Measurements from ENCODE around the gene TRIM54.

- TF ChIP-seq SAP30 (IDR thresholded peaks at IDR 0.05; ENCODE audit: insufficient read depth, insufficient replicate concordance, low read length) (no peak), CREB1 (IDR thresholded peaks at IDR 0.05) (no peak), RAD21 (IDR thresholded peaks at IDR 0.05 in 1 of 2, conservative IDR thresholded peaks at IDR 0.05 in 1 of 2; ENCODE audit: low read depth in 2 of 2, low read length in 2 of 2) (no peak), POLR2A (IDR thresholded peaks at IDR 0.05; ENCODE audit: control extremely low read depth in 1 of 2, low read depth in 2 of 2, low read length in 2 of 2) (no peak), CTCF (IDR thresholded peaks at IDR 0.05; ENCODE audit: control extremely low read depth in 1 of 3, insufficient read depth in 1 of 3, low read depth in 1 of 3, low read length in 3 of 3) (no peak), ATF2 (IDR thresholded peaks at IDR 0.05; ENCODE audit: low read length) (no peak), CHD1 (IDR thresholded peaks at IDR 0.05; ENCODE audit: low read depth, low read length) (no peak), TEAD4 (IDR thresholded peaks at IDR 0.05; ENCODE audit: low read depth, low read length) (no peak), ATF3 (IDR thresholded peaks at IDR 0.05; ENCODE audit: insufficient read depth, low read depth, low read length) (no peak), CEBPB (IDR thresholded peaks at IDR 0.05; ENCODE audit: low read depth, low read length) (no peak), POLR2AphosphoS5 (IDR thresholded peaks at IDR 0.05; ENCODE audit: low read depth, low read length) (no peak), YY1 (IDR thresholded peaks at IDR 0.05; ENCODE audit: low read depth, low read length) (no peak), ASH2L (IDR thresholded peaks at IDR 0.05; ENCODE audit: low read length) (no peak)
Measured at GRCh38 chr2:27353762-27354596, 71.8 kb downstream of the TRIM54 start.

Data from H1 (cell line).